NOMO-1 (cell line): Measurements from ENCODE around the gene ADSL.
"Not testable (repeated sequence)": the region's sequence is repeated elsewhere in the genome, so short reads cannot be mapped to it uniquely, and the experiment has no call there.

Experiments used
- DNase-seq, 2 experiments: peaks; one replicate each; lab custom pipeline; 2025; ENCODE audit not compliant: unreplicated experiment in 2 of 2; lab: John Stamatoyannopoulos, UW

ADSL gene

DNA sequence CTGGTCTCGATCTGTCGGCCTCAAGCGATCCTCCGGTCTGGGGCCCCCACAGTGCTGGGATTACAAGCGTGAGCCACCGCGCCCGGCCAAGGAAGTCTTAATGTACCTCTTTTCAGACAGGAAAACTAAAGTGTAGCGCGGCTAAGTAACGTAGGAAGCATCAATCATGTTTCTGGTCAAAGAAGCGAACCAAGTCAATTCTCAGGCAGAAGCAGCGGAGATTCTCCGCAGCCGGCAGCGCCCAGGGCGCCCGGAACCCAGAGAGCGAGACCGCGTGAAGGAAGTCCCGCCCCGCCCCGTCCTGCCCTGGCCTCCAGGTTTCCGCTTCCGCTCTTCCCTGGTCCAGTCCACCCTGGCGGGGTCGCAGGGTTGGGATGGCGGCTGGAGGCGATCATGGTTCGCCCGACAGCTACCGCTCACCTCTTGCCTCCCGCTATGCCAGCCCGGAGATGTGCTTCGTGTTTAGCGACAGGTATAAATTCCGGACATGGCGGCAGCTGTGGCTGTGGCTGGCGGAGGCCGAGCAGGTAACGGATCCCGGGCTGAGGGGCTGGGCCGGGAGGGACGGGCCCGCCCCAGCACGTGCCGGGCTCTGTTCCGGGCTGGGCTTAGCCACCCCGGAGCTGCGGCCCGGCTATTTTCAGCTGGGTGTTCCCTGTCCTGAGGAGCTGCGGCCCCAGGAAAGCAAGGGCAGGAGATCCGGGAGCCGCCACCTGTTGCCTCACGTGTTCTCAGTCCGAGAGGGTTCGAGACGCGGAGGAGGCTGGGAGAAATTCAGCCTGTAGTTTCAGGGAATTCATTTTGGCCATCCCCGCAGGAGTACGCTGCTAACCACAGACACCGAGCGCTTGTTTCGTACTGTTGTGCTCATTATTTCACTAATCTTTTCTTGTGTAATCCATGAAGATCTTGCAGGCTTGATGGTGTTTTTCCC, at the start of gene ADSL:
Gene ADSL (plus strand): TSS at position 316 of the 934 bp plus-strand sequence. CDS start 59 bp downstream, at position 375.
- peak; percentile 78 to 87 for DNase-seq

DNA sequence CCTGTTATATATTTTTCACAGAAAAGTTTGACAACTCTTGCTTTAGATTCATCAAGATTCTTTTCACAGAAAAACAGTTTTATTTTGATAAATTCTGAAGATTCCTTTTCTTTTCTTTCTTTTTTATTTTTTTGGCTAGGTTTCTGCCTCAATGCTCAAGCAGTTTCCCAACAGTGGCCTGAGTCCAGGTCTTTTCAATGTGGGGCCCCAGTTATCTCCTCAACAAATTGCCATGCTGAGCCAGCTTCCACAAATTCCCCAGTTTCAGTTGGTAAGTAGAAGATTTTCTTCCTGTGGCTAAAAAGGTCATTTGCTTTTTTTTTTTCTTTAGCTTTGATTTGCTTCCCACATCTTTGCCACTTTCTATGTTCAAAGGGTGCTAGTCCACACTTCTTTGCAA, 46.0 kb upstream of the ADSL start:
- DNase-seq = no peak

DNA sequence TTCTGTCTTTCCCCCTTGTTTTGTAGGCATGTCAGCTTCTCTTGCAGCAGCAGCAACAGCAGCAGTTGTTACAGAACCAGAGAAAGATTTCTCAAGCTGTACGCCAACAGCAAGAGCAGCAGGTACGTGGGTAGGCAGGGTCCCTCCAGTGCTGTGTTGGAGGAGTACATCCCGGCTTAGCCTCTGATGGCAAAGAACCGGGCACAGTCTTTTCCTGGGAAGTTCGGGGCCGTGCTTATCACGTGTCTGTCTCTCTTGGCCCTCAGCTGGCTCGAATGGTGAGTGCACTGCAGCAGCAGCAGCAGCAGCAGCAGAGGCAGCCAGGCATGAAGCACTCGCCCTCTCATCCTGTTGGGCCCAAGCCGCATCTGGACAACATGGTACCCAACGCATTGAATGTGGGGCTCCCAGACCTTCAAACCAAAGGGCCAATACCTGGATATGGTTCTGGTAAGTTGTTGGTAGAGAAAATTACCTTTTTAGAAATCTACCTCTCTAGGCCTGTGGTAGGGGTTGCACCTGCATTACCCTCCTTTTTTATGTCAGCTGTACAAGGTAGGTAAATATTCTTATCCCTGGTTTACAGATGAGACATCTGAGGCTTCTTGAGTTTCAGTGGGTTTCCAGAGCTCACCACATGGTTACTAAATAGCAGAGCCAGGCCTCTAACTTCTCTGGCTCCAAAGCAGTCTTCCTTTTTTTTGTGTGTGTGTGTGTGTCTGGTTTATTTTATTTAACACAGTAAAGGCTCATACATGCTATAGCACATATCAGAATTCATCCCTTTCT, 45.2 kb upstream of the ADSL start:
- no peak for DNase-seq

DNA sequence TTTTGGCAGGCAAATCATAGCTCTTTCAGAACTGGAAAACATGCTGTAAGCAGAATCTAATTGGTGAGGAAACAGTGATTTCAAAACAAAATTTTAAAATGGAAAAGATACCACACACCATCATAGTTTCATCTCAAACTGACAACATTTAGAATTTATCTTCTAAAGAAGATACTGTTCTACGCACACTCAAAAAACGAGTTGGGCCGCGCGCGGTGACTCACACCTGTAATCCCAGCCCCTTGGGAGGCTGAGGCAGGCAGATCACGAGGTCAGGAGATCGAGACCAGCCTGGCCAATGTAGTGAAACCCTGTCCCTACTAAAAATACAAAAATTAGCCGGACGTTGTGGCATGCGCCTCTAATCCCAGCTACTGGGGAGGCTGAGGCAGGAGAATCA, 44.2 kb upstream of the ADSL start:
- no peak for DNase-seq

DNA sequence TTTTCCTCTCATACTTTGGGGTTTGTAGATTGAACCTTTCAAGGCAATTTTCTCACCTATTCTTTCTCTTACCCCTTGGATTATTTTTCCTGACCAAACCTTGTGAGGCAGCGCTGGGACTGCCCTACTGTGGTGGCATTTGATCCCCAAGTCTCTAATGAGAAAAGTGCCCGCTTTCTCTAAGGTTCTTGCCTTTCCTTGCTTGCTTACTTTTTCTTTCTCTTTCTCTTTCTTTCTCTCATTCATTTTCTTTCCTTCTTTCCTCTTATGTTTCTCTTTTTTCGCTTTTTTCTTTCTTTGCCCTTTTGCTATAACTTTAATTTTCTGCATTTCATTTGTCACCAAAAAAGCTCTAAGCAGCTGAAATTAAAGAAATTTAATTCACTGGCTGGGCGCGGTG, 40.7 kb upstream of the ADSL start:
- no peak for DNase-seq

DNA sequence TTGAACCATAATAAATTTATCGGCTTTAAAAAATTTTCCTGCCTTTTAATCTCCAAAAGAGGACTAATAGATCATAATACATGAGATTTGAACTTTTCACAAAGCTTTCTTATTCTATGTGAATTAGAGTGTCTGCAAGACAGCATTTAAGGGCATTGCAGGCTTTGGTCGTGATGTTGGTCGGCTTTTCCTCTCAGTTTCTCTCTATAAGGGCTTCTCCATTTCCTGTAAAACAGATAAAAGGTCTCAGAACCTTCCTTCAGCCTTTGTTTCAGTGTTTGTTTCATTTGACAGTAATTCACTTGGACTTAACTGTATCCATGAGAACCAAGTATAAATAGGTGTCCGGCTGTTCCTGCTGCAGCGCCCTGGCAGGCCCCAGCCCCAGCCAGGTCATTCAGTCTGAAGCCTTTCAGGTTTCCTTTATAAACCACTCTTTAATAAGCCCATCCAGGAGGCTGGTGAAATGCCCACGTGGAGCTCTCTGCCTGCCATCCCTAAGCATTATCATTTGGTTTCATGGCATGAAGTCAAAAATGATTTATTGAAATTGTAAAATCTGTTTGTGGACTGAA, 37.2 kb upstream of the ADSL start:
- no peak for DNase-seq

DNA sequence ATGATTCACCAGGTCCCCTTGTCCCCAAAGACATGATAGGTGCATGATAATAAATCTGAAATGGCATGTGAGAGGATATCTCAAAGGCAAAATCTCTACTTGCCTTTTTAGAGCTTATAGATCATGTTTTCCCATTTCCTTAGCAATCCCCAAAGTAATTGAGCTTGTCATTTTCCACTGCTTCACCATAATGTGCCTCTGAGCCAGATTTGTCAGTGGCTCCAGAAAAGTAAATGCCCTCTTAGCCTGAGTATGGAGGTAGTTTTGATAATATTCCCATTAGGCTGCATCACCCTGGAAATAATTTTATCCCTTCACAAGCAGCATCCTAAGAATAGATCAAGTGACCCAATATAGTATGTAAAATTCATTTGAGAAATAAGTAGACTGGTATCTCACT, 36.7 kb upstream of the ADSL start:
- DNase-seq = no peak

DNA sequence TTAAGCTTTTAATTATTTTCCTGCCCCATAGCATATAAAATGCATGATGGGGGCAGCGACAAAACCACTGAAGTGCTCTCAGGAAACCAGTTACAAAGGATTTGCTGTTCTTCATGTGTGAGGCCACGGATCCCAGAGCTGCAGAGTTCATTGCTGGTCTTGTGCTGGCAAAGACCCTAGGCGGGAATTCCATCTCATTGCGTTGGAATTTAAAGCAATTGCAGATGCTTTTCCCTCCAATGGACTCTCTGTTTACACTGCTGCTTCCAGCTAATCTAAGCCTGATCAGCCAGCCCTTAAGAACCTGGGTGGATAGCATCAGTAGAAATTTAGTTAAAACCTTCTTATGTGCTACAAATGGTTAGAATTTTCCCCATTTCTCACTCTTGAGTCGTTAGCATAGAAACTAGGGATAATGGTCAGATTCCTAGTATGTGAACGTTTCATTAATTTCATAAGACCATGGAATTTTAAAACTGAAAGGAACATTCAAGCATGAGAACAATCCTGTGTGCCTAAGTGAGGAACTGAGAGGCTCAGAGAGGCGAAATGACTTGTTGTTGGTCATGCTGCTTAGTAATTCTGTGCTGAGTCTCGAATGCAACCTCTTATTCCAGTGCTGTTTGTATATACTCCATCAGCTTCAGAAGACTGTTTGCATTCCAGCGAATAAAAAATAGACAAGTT, 36.1 kb upstream of the ADSL start:
- no peak for DNase-seq

DNA sequence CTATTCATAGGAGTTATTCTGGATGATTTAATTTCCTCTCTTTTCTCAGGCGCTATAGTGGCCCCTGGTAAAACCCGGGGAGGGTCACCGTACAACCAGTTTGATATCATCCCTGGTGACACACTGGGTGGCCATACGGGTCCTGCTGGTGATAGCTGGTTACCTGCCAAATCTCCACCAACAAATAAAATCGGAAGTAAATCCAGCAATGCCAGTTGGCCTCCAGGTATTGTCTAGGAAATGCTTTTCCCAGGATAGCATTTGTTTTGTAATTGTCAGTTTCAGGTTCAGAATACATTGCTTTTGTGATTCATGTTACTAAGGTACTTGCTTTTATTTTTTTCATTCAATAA, 35.6 kb upstream of the ADSL start:
- no peak for DNase-seq

DNA sequence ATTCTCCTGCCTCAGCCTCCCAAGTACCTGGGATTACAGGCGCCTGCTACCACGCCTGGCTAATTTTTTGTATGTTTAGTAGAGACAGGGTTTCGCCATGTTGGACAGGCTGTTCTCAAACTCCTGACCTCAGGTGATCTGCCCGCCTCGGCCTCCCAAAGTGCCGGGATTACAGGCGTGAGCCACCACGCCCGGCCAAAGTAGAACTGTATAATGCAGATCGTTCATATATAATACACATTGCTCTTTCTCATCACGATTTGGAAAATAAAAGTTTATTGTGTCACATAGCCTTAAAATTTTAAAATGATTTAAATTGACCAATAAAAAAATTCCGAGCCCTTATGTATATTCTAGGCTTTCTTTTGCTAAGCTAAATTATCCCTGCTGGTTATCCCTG, 34.7 kb upstream of the ADSL start:
- DNase-seq = not testable (repeated sequence)

DNA sequence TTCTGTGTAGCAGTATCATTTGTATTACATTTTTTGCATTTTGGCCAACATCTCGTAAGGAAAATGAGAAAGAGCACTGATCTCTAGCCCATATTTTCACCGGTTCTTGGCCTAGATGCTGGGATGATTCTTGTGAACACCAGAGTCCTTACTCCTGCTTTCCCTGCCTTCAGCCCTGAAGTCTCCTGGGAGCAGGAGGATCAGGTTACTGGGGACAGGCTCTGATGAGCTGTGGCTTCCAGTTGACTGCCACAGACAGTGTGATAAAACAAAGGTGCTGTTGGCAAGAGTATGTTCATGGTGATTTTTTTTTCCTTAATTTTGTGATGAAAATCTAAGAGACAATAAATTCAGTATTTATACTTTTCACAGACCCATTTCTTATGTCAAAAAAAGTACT, 34.2 kb upstream of the ADSL start:
- no peak for DNase-seq

DNA sequence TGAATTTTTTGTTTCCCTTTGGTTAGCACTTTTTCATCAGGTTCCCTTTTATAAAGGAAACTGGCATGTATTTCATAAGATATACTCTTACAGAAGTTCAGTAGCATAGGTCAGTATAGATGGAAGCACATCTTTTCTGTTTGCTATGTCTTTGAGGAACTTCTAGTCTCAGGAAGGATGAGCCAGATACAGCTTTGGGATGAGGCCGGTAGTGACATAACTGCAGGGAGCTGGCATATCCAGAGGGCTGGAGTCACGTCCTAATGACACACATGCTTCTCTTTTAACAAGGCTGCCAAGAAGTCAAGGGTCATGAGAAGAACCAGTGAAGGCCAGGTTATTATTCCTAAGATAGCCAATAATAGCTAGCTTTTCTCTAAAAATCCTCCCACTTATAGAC, 33.3 kb upstream of the ADSL start:
- DNase-seq = peak; percentile 1 to 71

DNA sequence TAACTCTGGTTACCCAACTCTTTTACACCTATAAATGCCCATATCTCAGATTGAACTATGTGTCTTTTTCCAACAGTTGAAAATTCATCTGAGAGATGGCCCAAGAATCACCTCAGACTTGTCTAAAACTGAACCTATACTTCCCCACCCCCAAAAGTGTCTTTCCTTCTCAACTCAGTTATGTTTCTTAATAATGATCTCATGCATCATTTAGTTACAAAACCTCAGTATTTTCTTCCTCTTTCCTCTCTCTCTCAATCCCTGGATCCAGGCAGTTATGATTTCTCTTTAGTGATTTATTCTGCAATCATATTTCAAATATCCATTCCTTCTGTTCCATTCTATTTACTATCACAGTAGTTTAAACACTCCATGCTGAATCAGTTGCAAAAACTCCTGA, 32.3 kb upstream of the ADSL start:
- peak; percentile 20 to 32 for DNase-seq

DNA sequence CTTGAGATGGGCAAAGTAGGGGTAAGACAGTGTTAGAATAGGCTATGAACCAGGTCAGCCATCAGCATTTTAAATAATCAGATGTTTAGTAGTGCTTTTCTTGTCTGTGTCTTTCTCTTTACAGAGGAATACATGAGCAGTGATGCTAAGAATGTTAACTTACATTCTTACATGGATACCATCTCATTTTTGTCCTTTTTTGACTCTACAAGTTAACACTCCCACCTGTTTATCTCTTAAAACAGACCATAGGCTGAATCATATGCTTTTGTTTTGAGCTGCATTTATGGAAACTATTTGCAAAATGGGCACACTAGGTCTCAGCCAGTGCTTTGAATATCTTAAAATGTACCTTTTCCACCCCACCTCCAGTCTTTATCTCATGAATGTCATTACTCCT, 25.6 kb upstream of the ADSL start:
- DNase-seq = no peak

DNA sequence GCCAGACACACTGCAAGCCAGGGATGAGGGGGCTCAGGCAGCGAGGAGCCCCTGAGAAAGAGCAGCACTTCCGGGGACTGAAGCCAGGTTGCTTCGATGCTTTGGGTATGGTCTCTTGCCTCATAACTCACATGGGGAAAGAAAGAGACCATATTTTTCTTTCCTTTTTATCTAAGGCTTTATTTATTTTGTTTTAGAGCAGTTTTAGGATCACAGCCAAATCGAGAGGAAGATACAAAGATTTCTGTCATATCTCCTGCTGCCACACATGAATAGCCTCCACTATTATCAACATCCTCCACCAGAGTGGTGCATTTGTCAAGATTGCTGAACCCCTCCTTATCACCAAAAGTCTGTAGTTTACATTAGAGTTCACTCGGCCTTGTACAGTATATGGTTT, 24.3 kb upstream of the ADSL start:
- no peak for DNase-seq

DNA sequence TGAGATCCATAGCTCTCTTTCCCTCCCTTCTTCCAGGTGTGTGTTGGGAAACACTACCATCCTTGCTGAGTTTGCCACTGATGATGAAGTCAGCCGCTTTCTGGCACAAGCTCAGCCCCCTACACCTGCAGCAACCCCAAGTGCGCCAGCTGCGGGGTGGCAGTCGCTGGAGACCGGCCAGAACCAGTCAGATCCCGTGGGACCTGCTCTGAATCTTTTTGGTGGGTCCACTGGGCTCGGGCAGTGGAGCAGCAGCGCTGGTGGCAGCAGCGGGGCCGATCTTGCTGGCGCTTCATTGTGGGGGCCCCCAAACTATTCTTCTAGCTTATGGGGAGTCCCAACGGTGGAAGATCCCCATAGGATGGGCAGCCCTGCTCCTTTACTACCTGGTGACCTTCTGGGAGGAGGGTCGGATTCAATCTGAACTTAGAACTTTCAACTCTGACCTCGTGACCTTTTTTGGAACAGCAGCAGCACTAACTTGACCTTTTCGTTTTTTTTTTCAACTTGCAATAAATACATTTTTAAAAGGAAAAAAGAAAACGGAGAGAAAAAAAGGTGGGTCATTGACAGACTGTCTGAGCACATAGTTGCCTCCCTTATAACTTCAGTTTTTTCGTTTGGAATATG, 23.4 kb upstream of the ADSL start:
- no peak for DNase-seq

DNA sequence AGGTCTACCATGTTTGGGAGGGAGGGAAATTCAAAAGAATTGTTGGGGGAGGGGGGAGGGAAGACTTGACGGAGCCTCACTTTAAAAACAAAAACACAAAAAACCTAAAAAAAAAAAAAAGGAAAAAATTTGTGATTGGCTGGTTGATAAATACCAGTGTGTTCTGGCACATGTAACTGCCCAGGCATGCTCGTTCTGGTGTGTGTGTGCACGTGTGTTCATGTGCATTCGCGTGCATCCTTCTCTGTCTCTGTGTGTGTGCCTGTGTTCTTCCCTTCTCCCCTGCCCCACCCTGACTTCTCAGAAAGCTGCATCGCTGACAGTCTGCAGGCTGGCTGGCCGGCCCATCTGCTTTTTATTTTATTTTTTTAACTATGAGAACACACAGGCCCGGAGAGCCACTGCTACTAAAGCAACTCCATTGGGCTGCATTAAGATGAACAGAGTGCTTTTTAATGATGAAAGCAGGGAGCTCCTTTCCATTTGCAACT, 22.6 kb upstream of the ADSL start:
- DNase-seq = no peak

DNA sequence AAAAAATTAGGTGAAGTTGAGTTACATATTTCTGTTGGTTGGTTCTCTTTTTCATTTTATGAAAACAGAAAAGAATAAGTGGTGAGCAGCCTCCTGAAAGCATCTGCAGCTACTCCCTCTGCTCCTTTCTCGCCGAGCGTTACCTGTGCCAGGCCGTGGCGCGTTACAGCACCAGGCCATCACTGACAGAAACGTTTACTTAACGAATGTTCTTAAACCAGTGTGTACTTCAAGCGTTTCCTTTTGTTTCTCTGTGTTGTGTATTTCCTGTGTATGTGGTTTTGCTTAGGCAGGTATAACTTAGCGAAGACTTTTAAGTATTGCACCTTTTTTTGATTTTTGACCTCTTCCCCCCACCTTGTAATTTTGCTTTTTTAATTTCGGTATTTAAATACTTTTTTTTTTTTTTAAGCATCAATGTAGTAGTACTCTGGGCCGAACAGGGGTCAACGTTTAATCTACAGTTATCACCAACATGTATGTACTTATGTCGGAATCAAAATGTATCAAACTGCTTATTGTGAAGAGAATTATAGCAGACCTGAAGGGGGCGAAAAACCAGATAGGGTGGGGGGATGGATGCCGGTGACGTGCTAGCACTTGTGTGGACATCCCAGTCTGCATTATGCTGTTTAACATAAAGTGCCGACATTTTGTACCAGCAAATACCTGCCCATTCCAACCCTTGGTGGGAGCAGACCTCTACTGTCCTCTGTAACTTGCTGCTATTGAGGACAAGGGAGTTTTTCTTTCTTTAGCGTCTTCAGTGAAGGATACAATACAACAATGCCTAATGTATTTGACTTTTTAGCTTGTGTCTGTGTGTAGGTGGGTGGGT, 21.6 kb upstream of the ADSL start:
- DNase-seq = no peak

DNA sequence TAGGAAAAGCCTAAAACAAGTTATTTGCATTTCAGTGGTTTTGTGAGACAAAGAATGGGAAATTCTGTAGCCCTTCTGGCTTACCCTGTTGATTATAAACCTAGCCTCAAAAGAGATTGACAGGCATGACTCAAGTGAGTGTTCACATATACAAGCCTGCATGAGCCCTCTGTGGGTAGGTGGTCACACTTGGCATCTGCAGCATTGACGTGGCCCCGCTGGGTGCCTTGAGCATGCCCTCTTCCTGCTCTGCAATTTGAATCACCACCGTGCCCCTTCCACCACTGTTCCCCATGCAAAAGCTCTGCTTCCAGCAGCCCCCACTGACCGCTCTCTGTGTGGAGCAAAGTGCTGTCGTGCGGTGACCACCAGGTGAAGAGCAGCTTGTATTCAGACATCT, 21.0 kb upstream of the ADSL start:
- no peak for DNase-seq
